Anterior cingulate cortex (tissue), 58 donors: Measurements from ENCODE around the gene APAF1.
A peak's percentile ranks its signal among the peaks of the same experiment; 100 is the strongest.
"Not testable (repeated sequence)": the region's sequence is repeated elsewhere in the genome, so short reads cannot be mapped to it uniquely, and the experiment has no call there.

Experiments used
- DNase-seq, 58 donors: peaks; one replicate each; lab custom pipeline; 2025; lab: John Stamatoyannopoulos, UW

Gene APAF1

DNA sequence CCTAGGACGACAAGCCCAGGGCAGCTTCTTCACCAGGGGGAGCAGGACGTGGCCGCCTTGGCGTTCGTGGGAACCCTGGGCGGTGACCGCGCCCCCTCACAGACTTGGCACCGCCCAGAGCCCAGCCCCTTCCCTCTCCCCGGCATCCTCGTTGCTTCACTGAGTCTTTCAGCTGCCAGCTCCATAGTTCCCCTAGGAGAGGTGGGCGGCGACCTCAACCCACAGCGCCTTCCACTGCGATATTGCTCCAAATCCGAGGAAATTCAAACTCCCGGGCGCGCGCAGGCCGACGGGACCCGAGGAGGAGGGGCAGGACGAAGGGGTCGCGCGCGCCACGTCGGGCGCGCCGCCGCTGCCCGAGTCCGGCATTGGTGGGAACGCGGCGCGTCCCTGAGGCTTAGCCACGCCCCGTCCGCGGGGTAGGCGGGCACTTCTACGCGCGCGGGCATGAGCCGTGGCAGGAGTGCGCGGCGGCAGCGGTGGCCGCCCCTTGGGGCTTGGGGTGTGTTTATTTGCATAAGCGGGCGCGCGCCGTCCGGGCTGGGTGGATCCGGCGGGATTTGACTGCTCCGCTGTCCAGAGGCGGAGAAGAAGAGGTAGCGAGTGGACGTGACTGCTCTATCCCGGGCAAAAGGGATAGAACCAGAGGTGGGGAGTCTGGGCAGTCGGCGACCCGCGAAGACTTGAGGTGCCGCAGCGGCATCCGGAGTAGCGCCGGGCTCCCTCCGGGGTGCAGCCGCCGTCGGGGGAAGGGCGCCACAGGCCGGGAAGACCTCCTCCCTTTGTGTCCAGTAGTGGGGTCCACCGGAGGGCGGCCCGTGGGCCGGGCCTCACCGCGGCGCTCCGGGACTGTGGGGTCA lies at the start of gene APAF1, which contains the start of gene IKBIP:
Gene APAF1 (plus strand): TSS at position 579 of the 860 bp plus-strand sequence. CDS start 3,070 bp downstream, outside the sequence.
Gene IKBIP (minus strand): TSS at position 77 of the 860 bp plus-strand sequence. CDS start 87 bp downstream, outside the sequence.
- DNase-seq: peak; percentile 41 to 97 (median 92)

- not testable (repeated sequence) for DNase-seq
These were observed 47.8 kb upstream of the APAF1 start for GRCh38 chr12:98597313-98597712.

GRCh38 chr12:98601924-98602323 lies 43.2 kb upstream of the APAF1 start:
- DNase-seq: no peak

DNA sequence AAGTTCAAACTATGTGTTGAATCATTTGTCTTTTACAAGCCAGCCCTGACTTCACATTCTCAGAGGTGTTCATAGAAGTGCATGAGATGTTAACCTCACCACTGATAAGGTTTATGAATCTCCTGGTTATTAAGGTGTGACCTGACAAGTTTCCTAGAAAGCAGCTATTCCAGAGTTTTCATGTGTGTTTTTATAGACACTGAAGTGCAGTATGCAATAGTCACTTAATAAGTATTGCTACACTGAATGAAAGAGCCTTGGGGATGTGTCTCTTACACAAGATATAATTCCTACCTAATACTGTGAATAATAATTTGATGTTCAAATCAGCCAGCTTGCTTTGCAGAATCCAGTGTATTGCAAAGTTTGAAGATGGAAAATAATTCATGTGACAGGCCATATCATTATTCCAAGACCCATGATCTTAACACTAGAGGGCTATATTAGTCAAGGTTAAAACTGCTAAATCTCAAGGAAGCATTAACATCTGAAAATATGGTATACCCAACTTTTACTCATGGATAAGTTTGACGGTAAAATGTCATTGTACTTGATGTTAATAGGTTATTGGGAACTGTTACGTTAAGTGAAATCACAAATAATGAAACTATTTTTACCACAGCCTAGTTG lies 38.6 kb upstream of the APAF1 start:
- no peak for DNase-seq

DNA sequence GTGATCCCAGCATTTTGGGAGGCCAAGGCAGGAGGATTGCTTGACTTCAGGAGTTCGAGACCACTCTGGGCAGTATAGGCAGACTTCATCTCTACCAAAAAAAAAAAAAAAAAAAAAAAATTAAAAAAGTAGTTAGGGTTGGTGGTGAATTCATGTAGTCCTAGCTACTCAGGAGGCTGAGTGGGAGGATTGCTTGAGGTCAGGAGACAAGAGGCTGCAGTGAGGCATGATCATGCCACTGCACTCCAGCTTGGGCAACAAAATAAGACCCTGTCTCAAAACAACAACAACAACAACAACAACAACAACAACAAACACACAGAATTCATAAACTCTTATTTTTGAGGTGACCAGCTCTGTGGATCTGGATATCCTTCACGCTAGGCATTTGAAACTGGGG lies 34.5 kb upstream of the APAF1 start:
- no peak for DNase-seq

GRCh38 chr12:98612696-98613334 lies 32.3 kb upstream of the APAF1 start:
- DNase-seq: no peak

DNA sequence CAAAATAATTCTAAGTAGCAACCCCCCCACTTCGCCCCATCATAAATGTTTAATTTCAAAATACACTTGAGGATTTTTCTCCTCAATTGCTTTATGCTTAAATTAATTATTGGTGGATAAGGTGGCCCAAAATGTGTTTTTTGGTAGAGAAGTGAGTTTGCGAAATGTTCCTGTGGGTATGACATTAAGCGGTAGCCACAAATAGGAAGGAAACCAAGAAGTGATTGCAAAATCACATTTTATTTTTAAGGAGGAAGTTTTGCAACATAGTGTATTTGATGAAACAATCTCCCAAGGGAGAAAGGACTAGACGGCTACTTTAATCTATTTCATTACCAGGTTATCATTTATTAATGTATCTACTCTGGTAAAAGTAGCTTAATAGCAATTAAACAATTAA lies 26.1 kb upstream of the APAF1 start:
- DNase-seq: no peak

- DNase-seq: no peak
These were observed 9.3 kb upstream of the APAF1 start for GRCh38 chr12:98635657-98636323.

- no peak for DNase-seq
These were observed 8.0 kb upstream of the APAF1 start for GRCh38 chr12:98637068-98637467.

- DNase-seq: no peak
These were observed 7.1 kb upstream of the APAF1 start for GRCh38 chr12:98638009-98638408.

DNA sequence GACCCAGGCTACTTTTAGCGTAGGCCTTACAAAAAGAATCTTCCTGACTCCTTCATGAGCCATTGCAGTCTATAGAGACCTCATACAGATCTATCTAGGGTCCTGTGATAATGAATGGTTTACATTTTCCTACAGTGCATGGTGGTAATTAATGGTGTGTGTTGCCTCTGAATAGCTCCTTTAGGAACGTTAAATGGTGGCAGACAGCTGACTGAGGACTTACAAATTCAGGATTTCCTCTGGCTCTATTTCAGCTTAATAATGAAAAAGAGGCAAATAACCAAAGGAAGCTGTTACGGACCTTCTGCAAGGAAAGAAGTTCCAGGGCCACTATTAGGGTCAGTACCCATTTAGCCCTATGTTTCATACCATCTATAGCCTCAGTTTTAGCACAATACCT lies 5.6 kb upstream of the APAF1 start:
- no peak for DNase-seq

- DNase-seq: not testable (repeated sequence)
These were observed 2.3 kb upstream of the APAF1 start for GRCh38 chr12:98642801-98643200.

DNA sequence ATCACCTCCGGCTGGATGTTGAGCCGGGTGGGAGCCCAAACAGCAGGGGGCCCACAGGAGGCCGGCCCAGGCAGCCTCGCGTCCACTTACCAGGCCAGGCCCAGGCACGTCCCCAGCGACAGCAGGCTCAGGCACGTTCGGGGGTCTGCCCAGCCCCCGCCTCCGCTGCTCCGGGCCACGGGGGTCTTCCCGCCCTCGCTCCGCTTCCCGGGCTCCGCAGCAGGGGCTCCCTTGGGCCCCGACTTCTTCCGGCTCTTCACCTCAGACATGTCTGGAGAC lies 718 bp upstream of the APAF1 start:
- DNase-seq: peak in 9 of 58 donors; percentile 25 to 60 (median 32)

DNA sequence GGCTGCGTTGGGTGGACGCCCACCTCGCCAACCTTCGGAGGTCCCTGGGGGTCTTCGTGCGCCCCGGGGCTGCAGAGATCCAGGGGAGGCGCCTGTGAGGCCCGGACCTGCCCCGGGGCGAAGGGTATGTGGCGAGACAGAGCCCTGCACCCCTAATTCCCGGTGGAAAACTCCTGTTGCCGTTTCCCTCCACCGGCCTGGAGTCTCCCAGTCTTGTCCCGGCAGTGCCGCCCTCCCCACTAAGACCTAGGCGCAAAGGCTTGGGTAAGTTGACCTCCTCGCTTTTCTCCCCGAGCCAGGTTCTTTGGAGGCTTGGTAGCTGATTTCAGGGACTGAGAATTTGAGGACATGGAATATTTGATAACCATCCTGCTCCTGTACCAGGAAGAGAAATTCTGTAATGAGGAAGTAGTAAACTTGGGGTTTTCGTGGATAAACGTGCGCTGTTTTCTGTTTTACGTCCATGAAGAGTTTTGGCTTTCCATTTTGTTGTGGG lies 530 bp downstream of the APAF1 start:
- peak in 32 of 58 donors; percentile 8 to 65 (median 32) for DNase-seq

DNA sequence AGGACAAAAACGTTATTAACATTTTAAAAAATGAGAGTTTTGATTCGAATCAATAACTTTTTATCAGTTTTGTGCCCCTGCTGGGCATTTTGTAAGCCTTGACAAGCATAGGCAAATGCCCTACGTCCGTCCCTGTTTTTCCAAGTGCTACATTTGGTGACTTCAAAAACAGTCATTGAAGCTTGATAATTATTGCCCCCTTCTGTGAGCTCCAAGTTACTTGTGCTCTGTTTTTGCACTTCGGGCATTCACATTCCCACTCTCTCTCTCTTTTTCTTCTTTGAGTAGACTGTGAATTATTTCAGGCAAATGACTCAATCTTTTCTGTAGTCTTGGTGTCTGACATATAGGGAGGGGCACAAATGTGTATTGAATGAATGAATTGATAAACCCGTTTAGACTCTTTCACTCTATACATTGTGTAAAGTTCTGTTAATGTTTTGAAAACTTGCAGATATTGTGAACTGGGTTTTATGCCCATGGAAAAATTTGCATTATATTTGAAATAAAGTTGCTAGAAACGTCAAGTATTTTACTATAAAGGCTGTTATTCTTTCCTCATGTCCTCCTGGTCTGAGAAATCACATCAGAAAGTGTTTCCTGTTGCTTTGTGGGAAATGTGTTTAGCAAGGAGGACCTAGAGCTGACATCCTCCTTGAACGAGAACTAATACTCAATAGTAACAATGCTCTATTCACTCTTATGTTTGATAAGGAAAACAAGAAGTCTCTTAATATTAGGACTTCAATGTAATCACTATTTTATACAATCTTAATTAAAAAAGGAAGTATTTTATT lies 1.4 kb downstream of the APAF1 start:
- no peak for DNase-seq

GRCh38 chr12:98651328-98651727 lies 6.2 kb downstream of the APAF1 start:
- DNase-seq: no peak

DNA sequence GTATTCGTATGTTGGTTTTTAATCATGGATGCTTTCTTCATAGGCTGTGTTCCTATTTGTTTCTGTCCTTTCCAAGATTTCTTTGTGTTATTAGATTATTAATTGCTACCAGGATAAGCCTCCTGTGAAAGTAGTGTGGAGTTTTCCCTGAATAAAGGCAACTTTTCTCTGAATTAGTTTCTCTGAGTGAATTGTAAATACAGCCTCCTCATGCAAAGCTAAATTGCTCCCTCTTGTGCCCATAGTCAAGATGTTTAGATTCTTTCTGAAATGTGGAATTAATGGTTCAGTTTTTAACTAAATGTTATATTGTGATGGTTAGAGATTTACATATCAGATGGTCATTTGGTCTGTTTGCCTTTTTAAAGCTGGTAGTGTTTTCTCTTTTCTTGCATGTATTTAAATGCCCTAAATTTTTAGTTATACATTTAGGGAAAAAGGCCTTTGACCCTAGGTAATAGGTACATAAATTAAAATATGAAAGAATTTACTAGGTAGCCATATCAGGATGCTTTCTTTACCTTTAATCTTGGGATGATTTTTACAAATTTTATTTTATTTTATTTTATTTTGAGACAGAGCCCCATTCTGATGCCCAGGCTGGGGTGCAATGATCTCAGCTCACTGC lies 8.9 kb downstream of the APAF1 start:
- DNase-seq: peak in 2 of 58 donors; percentile 2 to 41

GRCh38 chr12:98656289-98657101 lies 11.4 kb downstream of the APAF1 start:
- DNase-seq: no peak
